HL-60 (cell line): ENCODE data around the gene COA7.
A peak's percentile ranks its signal among the peaks of the same experiment; 100 is the strongest.

Experiments used
- DNase-seq, 2 experiments: peaks; one replicate each; pipeline ENCODE4 v3.0.0-alpha.2; 2010 to 2020; ENCODE audit warnings: low read depth in 1 of 2, low spot score in 1 of 2
- H3K27ac ChIP-seq: fragments of 250-450 bp; sonication (Bioruptor Pico); replicated peaks from 2 replicates; pipeline ENCODE4 v1.5.1; 2020; ENCODE audit warnings: mild to moderate bottlenecking, moderate library complexity
- H3K27me3 ChIP-seq: fragments of 250-450 bp; sonication (Bioruptor Pico); 2 replicates; pipeline ENCODE4 v1.5.1; 2021; ENCODE audit warnings: mild to moderate bottlenecking, moderate library complexity; ENCODE audit not compliant: insufficient read depth, poor library complexity, severe bottlenecking
- H3K4me3 ChIP-seq: replicated peaks from 2 replicates; pipeline ENCODE4 v1.5.1; 2011; ENCODE audit warnings: mild to moderate bottlenecking, control low read depth, low read length; ENCODE audit not compliant: insufficient read depth
- CTCF ChIP-seq: IDR thresholded peaks from one replicate; pipeline ENCODE4 v1.5.1; 2011; ENCODE audit warnings: low read length, control low read depth, inconsistent platforms; ENCODE audit not compliant: insufficient read depth
- GABPA ChIP-seq: IDR thresholded peaks from 2 replicates; pipeline ENCODE4 v1.6.1; 2012; ENCODE audit warnings: low read depth
- POLR2AphosphoS5 ChIP-seq: IDR thresholded peaks from 2 replicates; pipeline ENCODE4 v1.6.1; 2012; ENCODE audit warnings: low read depth
- REST ChIP-seq: IDR thresholded peaks from 2 replicates; pipeline ENCODE4 v1.6.1; 2012; ENCODE audit warnings: low read depth; ENCODE audit not compliant: insufficient replicate concordance
- SPI1 ChIP-seq: IDR thresholded peaks from 2 replicates; pipeline ENCODE4 v1.6.1; 2012; ENCODE audit warnings: low read depth, mild to moderate bottlenecking, borderline replicate concordance

The COA7 gene

GRCh38 chr1:52660807-52661206 is 37.3 kb downstream of the COA7 start:
- H3K27me3 ChIP-seq: no peaks in the 10 kb centered on the region
- no peak for TF ChIP-seq SPI1
- no peak for TF ChIP-seq POLR2AphosphoS5
- no peak for TF ChIP-seq CTCF
- no peak for TF ChIP-seq GABPA
- TF ChIP-seq REST: no peak
- H3K27ac ChIP-seq: no peak overlapping the region
- H3K4me3 ChIP-seq: no peak overlapping the region
- DNase-seq: no peak

GRCh38 chr1:52659851-52660596 is 38.1 kb downstream of the COA7 start:
- no peak overlapping the region for H3K4me3 ChIP-seq
- no peaks in the 10 kb centered on the region for H3K27me3 ChIP-seq
- TF ChIP-seq REST (no peak), POLR2AphosphoS5 (no peak), CTCF (no peak), SPI1 (no peak), GABPA (no peak)
- no peak overlapping the region for H3K27ac ChIP-seq
- DNase-seq: no peak

GRCh38 chr1:52659356-52659755 is 38.8 kb downstream of the COA7 start:
- TF ChIP-seq POLR2AphosphoS5 (no peak), REST (no peak), CTCF (no peak), SPI1 (no peak), GABPA (no peak)
- no peaks in the 10 kb centered on the region for H3K27me3 ChIP-seq
- peak in 1 of 2 experiments; percentile 52 for DNase-seq
- no peak overlapping the region for H3K4me3 ChIP-seq
- no peak overlapping the region for H3K27ac ChIP-seq
